ENCODE results near the gene INTS11.

INTS11 gene

DNA sequence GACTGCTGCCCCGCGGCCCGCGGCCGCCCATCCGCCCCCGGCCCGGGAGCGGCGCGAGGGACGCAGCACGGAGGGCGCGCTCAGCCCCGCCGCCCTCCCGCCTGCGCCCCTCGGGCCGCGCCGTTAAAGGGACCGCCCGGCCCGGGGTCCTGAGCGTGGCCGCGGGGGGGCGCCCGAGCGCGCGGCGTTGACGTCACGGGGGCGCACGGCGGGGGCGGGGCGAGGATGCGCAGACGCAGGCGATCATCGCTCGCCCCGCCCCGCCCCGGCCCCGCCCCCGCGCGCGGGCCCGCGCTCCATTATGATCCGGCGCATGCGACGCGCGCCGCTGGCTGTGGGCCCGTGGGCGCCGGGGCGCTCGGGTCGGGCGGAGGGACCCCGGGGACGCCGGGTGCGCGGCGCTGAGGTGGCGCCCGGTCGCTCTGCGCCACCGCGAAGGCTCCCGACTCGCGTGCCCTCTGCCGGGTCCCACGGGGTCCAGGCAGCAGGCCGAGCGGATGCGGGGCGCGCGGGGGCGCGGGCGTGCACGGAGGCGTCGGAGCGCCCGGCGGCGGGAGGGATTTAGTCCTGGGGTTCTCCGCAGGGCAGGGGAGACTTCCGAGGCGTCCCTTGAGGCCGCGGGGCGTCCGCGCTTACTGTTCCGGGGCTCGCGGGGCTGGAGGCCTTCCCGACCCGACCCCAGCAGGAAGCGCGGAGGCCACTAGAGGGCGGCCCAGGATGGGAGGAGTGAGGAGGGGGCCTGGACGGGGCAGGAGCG lies 25.0 kb upstream of the INTS11 start, which contains the start of gene DVL1:
Gene DVL1 (minus strand): TSS at position 163 of the 757 bp plus-strand sequence. CDS start 353 bp downstream, outside the sequence.
- H3K4me3 ChIP-seq (ENCODE audit: low read length), result peak within 1 kb of the TSS; percentile 71
- TF ChIP-seq, protein P1, sequence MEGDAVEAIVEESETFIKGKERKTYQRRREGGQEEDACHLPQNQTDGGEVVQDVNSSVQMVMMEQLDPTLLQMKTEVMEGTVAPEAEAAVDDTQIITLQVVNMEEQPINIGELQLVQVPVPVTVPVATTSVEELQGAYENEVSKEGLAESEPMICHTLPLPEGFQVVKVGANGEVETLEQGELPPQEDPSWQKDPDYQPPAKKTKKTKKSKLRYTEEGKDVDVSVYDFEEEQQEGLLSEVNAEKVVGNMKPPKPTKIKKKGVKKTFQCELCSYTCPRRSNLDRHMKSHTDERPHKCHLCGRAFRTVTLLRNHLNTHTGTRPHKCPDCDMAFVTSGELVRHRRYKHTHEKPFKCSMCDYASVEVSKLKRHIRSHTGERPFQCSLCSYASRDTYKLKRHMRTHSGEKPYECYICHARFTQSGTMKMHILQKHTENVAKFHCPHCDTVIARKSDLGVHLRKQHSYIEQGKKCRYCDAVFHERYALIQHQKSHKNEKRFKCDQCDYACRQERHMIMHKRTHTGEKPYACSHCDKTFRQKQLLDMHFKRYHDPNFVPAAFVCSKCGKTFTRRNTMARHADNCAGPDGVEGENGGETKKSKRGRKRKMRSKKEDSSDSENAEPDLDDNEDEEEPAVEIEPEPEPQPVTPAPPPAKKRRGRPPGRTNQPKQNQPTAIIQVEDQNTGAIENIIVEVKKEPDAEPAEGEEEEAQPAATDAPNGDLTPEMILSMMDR (conservative IDR thresholded peaks at IDR 0.05; ENCODE audit: low read depth, low read length), result peak; percentile 48
- DNase-seq (ENCODE audit: low read depth), result no peak

DNA sequence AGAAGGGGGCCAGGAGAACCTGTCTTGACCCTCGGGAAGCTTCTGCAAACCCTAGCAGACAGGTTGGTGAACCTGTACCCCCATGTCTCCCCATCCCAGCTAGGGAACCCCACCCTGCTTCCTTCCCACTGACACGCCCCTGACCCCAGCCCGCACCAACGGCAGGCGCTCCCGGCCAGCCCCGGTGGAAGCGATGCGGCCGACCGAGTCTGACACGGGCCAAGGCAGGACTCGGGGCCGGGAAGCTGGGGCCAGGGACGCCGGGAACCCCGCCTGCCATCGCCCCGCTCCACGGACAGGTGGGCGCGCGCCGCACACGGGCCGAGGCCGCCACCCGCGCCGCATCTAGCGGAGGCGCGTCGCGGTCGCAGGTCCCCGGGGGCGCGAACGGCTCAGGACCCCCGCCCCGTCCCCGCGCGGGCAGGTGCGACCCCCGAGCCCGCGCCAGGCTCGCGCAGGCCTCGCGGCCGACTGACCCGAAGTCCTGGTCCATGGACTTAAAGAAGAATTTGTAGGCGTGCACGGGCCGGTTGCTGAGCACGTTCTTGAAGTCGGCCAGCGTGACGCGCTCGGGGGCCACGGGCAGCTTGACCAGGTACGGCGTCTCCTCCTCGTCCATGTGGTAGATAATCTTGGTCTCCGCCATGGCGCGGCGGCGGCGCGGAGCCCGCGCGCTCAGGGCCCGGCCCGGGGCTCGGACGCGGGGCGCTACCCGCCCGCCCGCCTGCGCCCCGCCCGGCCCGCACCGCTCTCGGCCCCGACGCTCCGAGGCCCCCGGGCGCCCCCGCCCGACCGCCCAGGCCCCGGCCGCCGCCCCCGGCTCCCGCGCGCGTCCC lies 24.2 kb upstream of the INTS11 start:
- DNase-seq (ENCODE audit: low read depth), result no peak
- peak overlapping the region; percentile 71 for H3K4me3 ChIP-seq (ENCODE audit: low read length)
- TF ChIP-seq, protein P1 (conservative IDR thresholded peaks at IDR 0.05; ENCODE audit: low read depth, low read length), result no peak

DNA sequence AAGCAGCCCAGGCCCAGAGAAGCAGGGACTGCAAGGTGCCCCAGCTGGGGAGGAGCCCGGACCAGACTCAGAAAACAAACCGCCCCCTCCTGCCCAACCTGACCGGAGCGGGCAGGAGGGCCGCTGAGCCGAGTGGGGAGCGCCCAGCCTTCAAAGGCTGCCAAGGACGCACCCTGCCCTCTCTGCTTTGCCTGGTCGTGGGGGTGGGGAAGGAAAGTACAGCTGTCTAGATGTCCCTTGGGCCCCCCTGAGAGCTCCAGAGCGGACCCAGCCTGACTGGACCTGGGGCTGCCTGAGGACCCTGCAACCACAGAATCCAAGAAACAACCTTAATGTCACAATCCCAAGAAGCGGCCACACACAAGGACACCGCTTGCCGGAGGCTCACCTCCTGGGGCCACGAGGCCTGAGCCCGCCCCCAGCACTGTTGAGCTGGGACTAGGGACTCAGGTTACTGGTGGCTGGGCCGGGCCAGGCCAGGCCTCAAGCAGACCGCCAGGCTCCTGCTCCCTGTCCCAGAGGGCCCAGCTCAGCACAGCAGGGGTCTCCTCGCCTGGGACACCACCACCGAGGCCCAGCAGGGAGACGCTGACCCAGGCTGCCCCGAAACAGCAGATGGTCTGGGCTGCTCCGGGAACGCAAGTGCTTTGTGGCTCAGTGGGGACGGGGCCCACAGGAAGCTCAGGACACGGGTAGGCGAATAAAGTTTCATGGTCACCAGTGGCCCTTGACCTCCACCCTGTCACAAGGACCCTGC lies 23.4 kb upstream of the INTS11 start:
- no peak for DNase-seq (ENCODE audit: low read depth)
- TF ChIP-seq, protein P1 (conservative IDR thresholded peaks at IDR 0.05; ENCODE audit: low read depth, low read length), result no peak
- H3K4me3 ChIP-seq (ENCODE audit: low read length), result peak overlapping the region; percentile 71

DNA sequence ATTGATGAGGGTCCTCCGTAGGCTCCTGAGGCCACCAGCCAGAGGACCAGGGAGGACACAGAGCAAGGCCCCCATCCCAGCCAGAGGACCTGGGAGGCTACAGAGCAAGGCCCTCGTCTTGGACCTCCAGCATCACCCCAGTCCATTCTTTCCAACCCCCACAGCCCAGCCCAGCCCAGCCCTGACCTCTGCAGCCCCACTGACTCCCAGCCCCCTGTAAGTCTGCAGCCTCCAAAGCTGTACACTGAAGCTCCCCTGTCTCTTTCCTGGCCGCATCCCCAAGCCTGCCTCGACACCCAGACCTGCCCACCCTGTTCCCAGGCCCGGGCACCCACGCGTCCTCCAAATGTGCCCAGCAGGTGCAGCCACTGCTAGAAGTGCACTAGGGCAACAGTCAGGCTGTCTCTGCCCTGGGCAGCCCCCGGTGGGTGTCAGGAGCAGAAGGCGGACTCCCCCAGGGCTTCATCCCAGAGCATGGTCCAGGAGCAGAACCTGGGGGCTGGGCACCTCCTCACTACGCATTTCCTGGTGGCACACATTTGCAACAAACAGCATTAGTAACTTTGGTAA lies 22.7 kb upstream of the INTS11 start:
- H3K4me3 ChIP-seq (ENCODE audit: low read length), result peak overlapping the region; percentile 71
- DNase-seq (ENCODE audit: low read depth), result no peak
- TF ChIP-seq, protein P1 (conservative IDR thresholded peaks at IDR 0.05; ENCODE audit: low read depth, low read length), result no peak

DNA sequence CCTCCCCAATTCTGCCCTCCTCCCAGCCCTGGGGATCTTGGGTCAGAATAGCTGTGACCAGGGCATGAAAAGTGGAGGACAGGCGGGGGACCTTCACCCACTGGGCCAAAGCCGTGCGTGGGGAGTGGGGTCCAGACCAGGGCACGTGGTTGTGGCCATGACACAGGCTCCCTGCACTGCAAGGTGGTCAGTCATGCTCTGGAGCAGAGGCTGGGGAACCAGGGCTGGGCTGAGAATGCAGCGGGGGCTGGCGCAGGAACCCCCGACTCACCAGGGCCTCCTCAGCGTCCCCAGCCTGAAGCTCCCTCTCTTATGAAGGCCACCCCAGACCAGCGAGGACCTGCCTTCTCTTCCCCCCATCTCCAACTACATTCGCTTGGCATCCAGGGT lies 22.0 kb upstream of the INTS11 start:
- TF ChIP-seq, protein P1 (conservative IDR thresholded peaks at IDR 0.05; ENCODE audit: low read depth, low read length), result no peak
- H3K4me3 ChIP-seq (ENCODE audit: low read length), result no peak overlapping the region
- DNase-seq (ENCODE audit: low read depth), result no peak

DNA sequence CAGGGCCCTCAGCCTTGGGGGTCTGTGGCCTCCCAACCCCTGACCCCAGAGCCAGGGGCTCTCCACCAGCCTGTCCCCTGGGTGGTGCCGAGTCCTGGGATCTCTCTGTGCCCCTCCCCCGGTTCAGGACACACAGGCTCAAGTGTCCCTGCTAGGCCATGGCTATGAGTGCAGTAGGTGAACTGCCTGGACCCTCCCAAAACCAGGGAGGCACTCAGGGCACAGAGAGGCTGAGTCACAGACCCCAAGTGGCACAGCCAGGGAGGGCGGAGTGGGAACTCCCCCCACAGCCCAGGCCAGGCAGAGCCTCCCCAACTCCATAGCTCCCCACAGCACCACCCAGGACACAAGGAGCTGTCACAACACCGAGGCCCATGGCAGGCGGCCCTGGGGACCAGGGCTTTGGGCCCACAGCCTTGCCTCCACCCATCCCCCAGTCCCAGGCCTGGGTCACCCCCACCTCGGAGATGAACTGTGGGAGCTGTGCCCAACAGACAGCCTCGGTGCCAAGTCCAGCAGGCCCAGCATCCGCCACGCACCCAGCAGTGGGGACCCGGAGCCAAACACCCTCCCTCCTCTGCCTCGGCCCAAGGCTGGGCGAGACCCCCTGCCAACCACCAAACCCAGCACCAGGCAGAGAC lies 21.5 kb upstream of the INTS11 start:
- TF ChIP-seq, protein P1 (conservative IDR thresholded peaks at IDR 0.05; ENCODE audit: low read depth, low read length), result no peak
- no peak overlapping the region for H3K4me3 ChIP-seq (ENCODE audit: low read length)
- DNase-seq (ENCODE audit: low read depth), result no peak

All from retinal pigment epithelial cell (primary cell).